ENCODE data around the gene SLC9A4. TPM values are rescaled to one million over a fixed set of nuclear protein-coding genes. Genes with fewer than 3 reads are reported as not detected.

The SLC9A4 gene
- total and polyA plus RNA-seq, 2 donors (not counting 3 experiments of a cell fraction or from before 2014, with no cell fraction given): not detected

DNA sequence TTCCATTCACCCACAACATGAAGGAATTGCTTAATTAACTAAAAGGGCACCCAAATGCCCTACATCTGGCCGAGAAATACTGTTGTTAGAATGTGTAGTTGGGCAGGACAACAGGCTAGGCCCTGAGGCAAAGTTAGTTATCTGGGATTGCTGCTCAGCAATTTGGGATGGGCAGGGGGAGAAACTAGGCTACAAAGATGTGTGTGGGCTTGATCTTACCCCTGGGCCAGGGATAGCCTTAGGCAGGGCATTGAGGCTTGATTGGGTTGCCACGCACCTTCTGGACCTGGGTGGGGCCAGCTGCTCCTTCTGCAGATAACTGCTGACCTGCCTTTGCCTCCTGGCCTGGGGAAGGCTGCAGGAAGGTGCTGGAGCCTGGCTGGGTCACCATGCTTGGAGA is 40.6 kb upstream of the SLC9A4 start:
- H3K79me2 ChIP-seq (ENCODE audit: control insufficient read depth, insufficient read depth, low read length): no peaks in the 10 kb centered on the region
- no peak for DNase-seq (ENCODE audit: low read depth, low spot score)
- ChIA-PET POLR2A (no interaction called here), CTCF (no interaction called here)
- peaks cover 0 to 2% of the 10 kb centered on the region in 2 experiments for H3K27me3 ChIP-seq (ENCODE audit: control insufficient read depth in 2 of 2, insufficient read depth in 2 of 2, low read length in 2 of 2)
- H3K4me3 ChIP-seq (replicated peaks in 1 of 3; ENCODE audit: insufficient read depth in 1 of 3, low read depth in 1 of 3, low read length in 3 of 3): no peak overlapping the region
- intact Hi-C loops (cut with micrococcal nuclease): no loop called here
- no peaks in the 10 kb centered on the region for H4K20me1 ChIP-seq (replicated peaks; ENCODE audit: control insufficient read depth, extremely low read depth, insufficient read depth, low read length)
- no peak overlapping the region for H3K4me2 ChIP-seq (ENCODE audit: insufficient read depth, low read length)
- TF ChIP-seq POLR2AphosphoS5 (IDR thresholded peaks at IDR 0.05; ENCODE audit: insufficient read depth, low read depth, low read length) (no peak), MYC (IDR thresholded peaks at IDR 0.05; ENCODE audit: low read depth, low read length) (no peak), GATA2 (IDR thresholded peaks at IDR 0.05; ENCODE audit: insufficient read depth, insufficient read length, low read depth, low read length) (no peak), EZH2 (IDR thresholded peaks at IDR 0.05; ENCODE audit: borderline replicate concordance, low read depth, low read length, severe bottlenecking) (no peak), POLR2A (IDR thresholded peaks at IDR 0.05; ENCODE audit: low read depth, low read length) (no peak), FOS (IDR thresholded peaks at IDR 0.05; ENCODE audit: borderline replicate concordance, insufficient read depth, low read length) (no peak), JUN (IDR thresholded peaks at IDR 0.05; ENCODE audit: borderline replicate concordance, insufficient read depth, insufficient read length, low read depth) (no peak)
- TF ChIP-seq, protein P1, sequence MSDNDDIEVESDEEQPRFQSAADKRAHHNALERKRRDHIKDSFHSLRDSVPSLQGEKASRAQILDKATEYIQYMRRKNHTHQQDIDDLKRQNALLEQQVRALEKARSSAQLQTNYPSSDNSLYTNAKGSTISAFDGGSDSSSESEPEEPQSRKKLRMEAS (IDR thresholded peaks at IDR 0.05; ENCODE audit: insufficient read depth, insufficient read length): no peak
- TF ChIP-seq, protein P2, sequence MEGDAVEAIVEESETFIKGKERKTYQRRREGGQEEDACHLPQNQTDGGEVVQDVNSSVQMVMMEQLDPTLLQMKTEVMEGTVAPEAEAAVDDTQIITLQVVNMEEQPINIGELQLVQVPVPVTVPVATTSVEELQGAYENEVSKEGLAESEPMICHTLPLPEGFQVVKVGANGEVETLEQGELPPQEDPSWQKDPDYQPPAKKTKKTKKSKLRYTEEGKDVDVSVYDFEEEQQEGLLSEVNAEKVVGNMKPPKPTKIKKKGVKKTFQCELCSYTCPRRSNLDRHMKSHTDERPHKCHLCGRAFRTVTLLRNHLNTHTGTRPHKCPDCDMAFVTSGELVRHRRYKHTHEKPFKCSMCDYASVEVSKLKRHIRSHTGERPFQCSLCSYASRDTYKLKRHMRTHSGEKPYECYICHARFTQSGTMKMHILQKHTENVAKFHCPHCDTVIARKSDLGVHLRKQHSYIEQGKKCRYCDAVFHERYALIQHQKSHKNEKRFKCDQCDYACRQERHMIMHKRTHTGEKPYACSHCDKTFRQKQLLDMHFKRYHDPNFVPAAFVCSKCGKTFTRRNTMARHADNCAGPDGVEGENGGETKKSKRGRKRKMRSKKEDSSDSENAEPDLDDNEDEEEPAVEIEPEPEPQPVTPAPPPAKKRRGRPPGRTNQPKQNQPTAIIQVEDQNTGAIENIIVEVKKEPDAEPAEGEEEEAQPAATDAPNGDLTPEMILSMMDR (IDR thresholded peaks at IDR 0.05; ENCODE audit: extremely low read depth in 1 of 2, insufficient read depth in 1 of 2, low read depth in 1 of 2, low read length in 2 of 2): no peak
- H3K9me3 ChIP-seq (replicated peaks; ENCODE audit: control insufficient read depth, insufficient read depth, low read length): no peaks in the 10 kb centered on the region
- no peak overlapping the region for H3K9ac ChIP-seq (replicated peaks; ENCODE audit: extremely low read depth, insufficient read depth, low read length)
- peaks cover 7% of the 10 kb centered on the region for H3K4me1 ChIP-seq (ENCODE audit: control insufficient read depth, extremely low read depth, insufficient read depth, low read length)
- H2AFZ ChIP-seq (ENCODE audit: low read depth, low read length): no peak overlapping the region
- no peaks in the 10 kb centered on the region for H3K36me3 ChIP-seq (ENCODE audit: control insufficient read depth in 2 of 2, extremely low read depth in 1 of 2, insufficient read depth in 2 of 2, low read length in 2 of 2)
- no peak overlapping the region for H3K27ac ChIP-seq (ENCODE audit: insufficient read depth, low read depth, low read length)
- dilution Hi-C loops (cut with MboI; ENCODE audit: extremely low pct_ligation_motif_present, low sequenced_read_pairs): no loop called here
- no peaks in the 10 kb centered on the region for H3K9me1 ChIP-seq (replicated peaks; ENCODE audit: control insufficient read depth, extremely low read depth, insufficient read depth, low read length)
- no TSS peak for BruUV-seq (replicated peaks)
- no peak for FAIRE-seq

All from endothelial cell of umbilical vein (primary cell).